HepG2 (cell line): ENCODE results near the gene TRANK1. TPM values are rescaled to one million over a fixed set of nuclear protein-coding genes. Genes with fewer than 3 reads are reported as not detected.
A peak's percentile ranks its signal among the peaks of the same experiment; 100 is the strongest.

Source experiments
- EED ChIP-seq: sonication (generic); formaldehyde crosslinking; IDR thresholded peaks from 2 replicates; pipeline ENCODE4 v1.5.0; 2020; ENCODE audit warnings: mild to moderate bottlenecking, missing genetic modification reagents
- MZF1 ChIP-seq: sonication (generic); formaldehyde crosslinking; IDR thresholded peaks from 2 replicates; pipeline ENCODE4 v1.8.1; 2023; ENCODE audit warnings: mild to moderate bottlenecking, missing genetic modification reagents, borderline replicate concordance
- NFKBIZ ChIP-seq: IDR thresholded peaks from 2 replicates; pipeline ENCODE4 v1.6.1; 2018; ENCODE audit warnings: missing genetic modification reagents, missing compliant biosample characterization
- NKX3-1 ChIP-seq: sonication (generic); formaldehyde crosslinking; IDR thresholded peaks from 2 replicates; pipeline ENCODE4 v1.5.0; 2020; ENCODE audit warnings: missing genetic modification reagents
- NR2F6 ChIP-seq, 2 experiments: IDR thresholded peaks; 2 replicates each; pipeline ENCODE4 v1.6.1; 2016; ENCODE audit warnings: antibody characterized with exemption in 1 of 2, mild to moderate bottlenecking in 1 of 2
- PCBP1 ChIP-seq: fragments of 200-400 bp; formaldehyde crosslinking; IDR thresholded peaks from 2 replicates; pipeline ENCODE4 v1.6.1; 2017; ENCODE audit warnings: mild to moderate bottlenecking, low read depth, low read length, borderline replicate concordance
- RBM22 ChIP-seq: fragments of 200-400 bp; formaldehyde crosslinking; optimal IDR thresholded peaks from 2 replicates; pipeline ENCODE3; 2017; ENCODE audit warnings: mild to moderate bottlenecking, low read length, moderate library complexity
- RFXAP ChIP-seq: sonication (generic); formaldehyde crosslinking; IDR thresholded peaks from 2 replicates; pipeline ENCODE4 v1.4.0; 2020; ENCODE audit warnings: missing genetic modification reagents, borderline replicate concordance
- SMAD1 ChIP-seq: sonication (generic); formaldehyde crosslinking; IDR thresholded peaks from 2 replicates; pipeline ENCODE4 v1.4.0; 2020; ENCODE audit warnings: missing genetic modification reagents, low read depth, mild to moderate bottlenecking, borderline replicate concordance
- SRY ChIP-seq: sonication (generic); formaldehyde crosslinking; IDR thresholded peaks from 2 replicates; pipeline ENCODE4 v1.8.0; 2022; ENCODE audit warnings: mild to moderate bottlenecking, missing genetic modification reagents
- TAF1 ChIP-seq: sonication (generic); formaldehyde crosslinking; IDR thresholded peaks from 2 replicates; pipeline ENCODE4 v1.4.0; 2020; ENCODE audit warnings: missing genetic modification reagents
- TMF1 ChIP-seq: sonication (generic); formaldehyde crosslinking; IDR thresholded peaks from 2 replicates; pipeline ENCODE4 v1.8.1; 2022; ENCODE audit warnings: low read depth, missing genetic modification reagents
- ZKSCAN1 ChIP-seq: fragments of 150-350 bp; IDR thresholded peaks from 2 replicates; pipeline ENCODE4 v1.6.1; 2014; ENCODE audit warnings: low read length
- ZNF10 ChIP-seq: sonication (generic); formaldehyde crosslinking; IDR thresholded peaks from 2 replicates; pipeline ENCODE4 v1.4.0; 2020; ENCODE audit warnings: mild to moderate bottlenecking, low read depth, missing genetic modification reagents, borderline replicate concordance
- ZNF121 ChIP-seq: sonication (generic); formaldehyde crosslinking; IDR thresholded peaks from 2 replicates; pipeline ENCODE4 v1.5.0; 2020; ENCODE audit warnings: mild to moderate bottlenecking, missing genetic modification reagents
- ZNF17 ChIP-seq: sonication (generic); formaldehyde crosslinking; IDR thresholded peaks from 2 replicates; pipeline ENCODE4 v1.5.0; 2020; ENCODE audit warnings: mild to moderate bottlenecking, missing genetic modification reagents
- ZNF331 ChIP-seq: sonication (generic); formaldehyde crosslinking; IDR thresholded peaks from 2 replicates; pipeline ENCODE4 v1.4.0; 2020; ENCODE audit warnings: missing genetic modification reagents
- ZNF367 ChIP-seq: sonication (generic); formaldehyde crosslinking; IDR thresholded peaks from 2 replicates; pipeline ENCODE4 v1.4.0; 2020; ENCODE audit warnings: missing genetic modification reagents, borderline replicate concordance
- ZNF574 ChIP-seq: sonication (generic); formaldehyde crosslinking; IDR thresholded peaks from 2 replicates; pipeline ENCODE4 v1.4.0; 2020; ENCODE audit warnings: missing genetic modification reagents
- ZNF839 ChIP-seq: sonication (generic); formaldehyde crosslinking; IDR thresholded peaks from 2 replicates; pipeline ENCODE4 v1.4.0; 2020; ENCODE audit warnings: missing genetic modification reagents, mild to moderate bottlenecking, borderline replicate concordance
- polyA plus RNA-seq, 8 experiments: library from polyadenylated mRNA; depleted of rRNA in 3 of 8; stranded (reverse) in 7 of 8; unstranded in 1 of 8; fragments of >200 nt; fragmentation: Illumina TruSeq in 4 of 8; extraction: Trizol in 4 of 8; gene quantifications; 2 replicates each; pipeline versions ENCODE4 v1.2.1 to v1.2.3, GENCODE V29; 2011 to 2016; ENCODE audit warnings: low read depth in 4 of 8, missing spikeins in 1 of 8, mixed read lengths in 1 of 8; ENCODE audit not compliant: insufficient read depth in 1 of 8
- total RNA-seq, 5 experiments: library from RNA; depleted of rRNA; stranded (reverse); fragments of >200 nt; fragmentation: Illumina TruSeq; extraction: Trizol; gene quantifications; 2 replicates each; pipeline ENCODE4 v1.2.3, GENCODE V29; 2016; ENCODE audit warnings: low read depth in 1 of 5
- TF ChIP-seq, protein P1 (sequence below): sonication (generic); formaldehyde crosslinking; IDR thresholded peaks from 2 replicates; pipeline ENCODE4 v1.4.0; 2020; ENCODE audit warnings: low read depth, missing genetic modification reagents
- TF ChIP-seq, protein P2 (sequence below): sonication (generic); formaldehyde crosslinking; IDR thresholded peaks from 2 replicates; pipeline ENCODE4 v1.5.1; 2020; ENCODE audit warnings: missing genetic modification reagents, mild to moderate bottlenecking, borderline replicate concordance

The TRANK1 gene
- total and polyA plus RNA-seq, 2 of the 13 experiments (the other 11 are each of a cell fraction or from before 2014, with no cell fraction given) = 0.13 to 0.32 TPM

- TF ChIP-seq, protein P1, sequence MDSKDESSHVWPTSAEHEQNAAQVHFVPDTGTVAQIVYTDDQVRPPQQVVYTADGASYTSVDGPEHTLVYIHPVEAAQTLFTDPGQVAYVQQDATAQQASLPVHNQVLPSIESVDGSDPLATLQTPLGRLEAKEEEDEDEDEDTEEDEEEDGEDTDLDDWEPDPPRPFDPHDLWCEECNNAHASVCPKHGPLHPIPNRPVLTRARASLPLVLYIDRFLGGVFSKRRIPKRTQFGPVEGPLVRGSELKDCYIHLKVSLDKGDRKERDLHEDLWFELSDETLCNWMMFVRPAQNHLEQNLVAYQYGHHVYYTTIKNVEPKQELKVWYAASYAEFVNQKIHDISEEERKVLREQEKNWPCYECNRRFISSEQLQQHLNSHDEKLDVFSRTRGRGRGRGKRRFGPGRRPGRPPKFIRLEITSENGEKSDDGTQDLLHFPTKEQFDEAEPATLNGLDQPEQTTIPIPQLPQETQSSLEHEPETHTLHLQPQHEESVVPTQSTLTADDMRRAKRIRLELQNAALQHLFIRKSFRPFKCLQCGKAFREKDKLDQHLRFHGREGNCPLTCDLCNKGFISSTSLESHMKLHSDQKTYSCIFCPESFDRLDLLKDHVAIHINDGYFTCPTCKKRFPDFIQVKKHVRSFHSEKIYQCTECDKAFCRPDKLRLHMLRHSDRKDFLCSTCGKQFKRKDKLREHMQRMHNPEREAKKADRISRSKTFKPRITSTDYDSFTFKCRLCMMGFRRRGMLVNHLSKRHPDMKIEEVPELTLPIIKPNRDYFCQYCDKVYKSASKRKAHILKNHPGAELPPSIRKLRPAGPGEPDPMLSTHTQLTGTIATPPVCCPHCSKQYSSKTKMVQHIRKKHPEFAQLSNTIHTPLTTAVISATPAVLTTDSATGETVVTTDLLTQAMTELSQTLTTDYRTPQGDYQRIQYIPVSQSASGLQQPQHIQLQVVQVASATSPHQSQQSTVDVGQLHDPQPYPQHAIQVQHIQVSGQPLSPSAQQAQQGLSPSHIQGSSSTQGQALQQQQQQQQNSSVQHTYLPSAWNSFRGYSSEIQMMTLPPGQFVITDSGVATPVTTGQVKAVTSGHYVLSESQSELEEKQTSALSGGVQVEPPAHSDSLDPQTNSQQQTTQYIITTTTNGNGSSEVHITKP (CRISPR knock-in tag) = no peak
- TF ChIP-seq ZNF17 (CRISPR knock-in tag) (no peak), NFKBIZ (CRISPR knock-in tag) (no peak), RBM22 (no peak), RFXAP (CRISPR knock-in tag) (no peak), ZNF121 (0 out of 2 replicates have a peak, but pooled peaks have one; percentile 36), ZNF331 (no peak), ZNF574 (CRISPR knock-in tag) (no peak), ZNF839 (CRISPR knock-in tag) (no peak), SMAD1 (CRISPR knock-in tag) (no peak), MZF1 (no peak), NR2F6 (IDR thresholded peaks at IDR 0.05) (no peak), NR2F6 (CRISPR knock-in tag; IDR thresholded peaks at IDR 0.05) (no peak), ZNF367 (CRISPR knock-in tag) (no peak), NKX3-1 (CRISPR knock-in tag) (no peak), ZNF10 (CRISPR knock-in tag) (no peak), TMF1 (CRISPR knock-in tag) (no peak), ZKSCAN1 (no peak), EED (CRISPR knock-in tag) (no peak), SRY (CRISPR knock-in tag) (no peak), PCBP1 (no peak), TAF1 (CRISPR knock-in tag) (no peak)
- TF ChIP-seq, protein P2, sequence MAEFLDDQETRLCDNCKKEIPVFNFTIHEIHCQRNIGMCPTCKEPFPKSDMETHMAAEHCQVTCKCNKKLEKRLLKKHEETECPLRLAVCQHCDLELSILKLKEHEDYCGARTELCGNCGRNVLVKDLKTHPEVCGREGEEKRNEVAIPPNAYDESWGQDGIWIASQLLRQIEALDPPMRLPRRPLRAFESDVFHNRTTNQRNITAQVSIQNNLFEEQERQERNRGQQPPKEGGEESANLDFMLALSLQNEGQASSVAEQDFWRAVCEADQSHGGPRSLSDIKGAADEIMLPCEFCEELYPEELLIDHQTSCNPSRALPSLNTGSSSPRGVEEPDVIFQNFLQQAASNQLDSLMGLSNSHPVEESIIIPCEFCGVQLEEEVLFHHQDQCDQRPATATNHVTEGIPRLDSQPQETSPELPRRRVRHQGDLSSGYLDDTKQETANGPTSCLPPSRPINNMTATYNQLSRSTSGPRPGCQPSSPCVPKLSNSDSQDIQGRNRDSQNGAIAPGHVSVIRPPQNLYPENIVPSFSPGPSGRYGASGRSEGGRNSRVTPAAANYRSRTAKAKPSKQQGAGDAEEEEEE (CRISPR knock-in tag) = no peak
Measured at GRCh38 chr3:36933540-36934296, 11.1 kb downstream of the TRANK1 start (continued).
